ENCODE data around the gene PIP4K2A.

DNA sequence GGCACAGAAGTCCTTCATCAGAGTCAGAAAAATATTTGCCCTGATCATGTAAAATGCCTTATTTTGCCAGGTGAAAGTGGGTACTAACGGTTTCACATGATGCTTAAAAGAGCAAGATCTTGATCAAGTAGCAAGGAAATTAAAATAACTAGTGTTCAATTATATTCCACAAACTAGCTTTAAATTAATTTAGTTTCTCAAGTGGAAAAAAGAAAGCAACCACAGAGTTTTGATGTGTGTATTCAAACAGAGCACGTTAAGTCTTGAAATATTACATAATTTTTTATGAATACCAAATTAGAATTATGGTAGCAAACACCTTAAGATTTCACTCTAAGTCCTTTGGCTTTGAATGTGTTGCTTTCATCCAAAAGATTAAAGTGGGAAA, 47.3 kb downstream of the PIP4K2A start:
- TF ChIP-seq, protein P1, sequence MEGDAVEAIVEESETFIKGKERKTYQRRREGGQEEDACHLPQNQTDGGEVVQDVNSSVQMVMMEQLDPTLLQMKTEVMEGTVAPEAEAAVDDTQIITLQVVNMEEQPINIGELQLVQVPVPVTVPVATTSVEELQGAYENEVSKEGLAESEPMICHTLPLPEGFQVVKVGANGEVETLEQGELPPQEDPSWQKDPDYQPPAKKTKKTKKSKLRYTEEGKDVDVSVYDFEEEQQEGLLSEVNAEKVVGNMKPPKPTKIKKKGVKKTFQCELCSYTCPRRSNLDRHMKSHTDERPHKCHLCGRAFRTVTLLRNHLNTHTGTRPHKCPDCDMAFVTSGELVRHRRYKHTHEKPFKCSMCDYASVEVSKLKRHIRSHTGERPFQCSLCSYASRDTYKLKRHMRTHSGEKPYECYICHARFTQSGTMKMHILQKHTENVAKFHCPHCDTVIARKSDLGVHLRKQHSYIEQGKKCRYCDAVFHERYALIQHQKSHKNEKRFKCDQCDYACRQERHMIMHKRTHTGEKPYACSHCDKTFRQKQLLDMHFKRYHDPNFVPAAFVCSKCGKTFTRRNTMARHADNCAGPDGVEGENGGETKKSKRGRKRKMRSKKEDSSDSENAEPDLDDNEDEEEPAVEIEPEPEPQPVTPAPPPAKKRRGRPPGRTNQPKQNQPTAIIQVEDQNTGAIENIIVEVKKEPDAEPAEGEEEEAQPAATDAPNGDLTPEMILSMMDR (IDR thresholded peaks at IDR 0.05; ENCODE audit: insufficient read depth, low read length, poor library complexity, severe bottlenecking), result no peak
- TF ChIP-seq EZH2phosphoT487 (conservative IDR thresholded peaks at IDR 0.05; ENCODE audit: low read length), result no peak
